Adrenal gland (tissue), 12 donors: ENCODE results near the gene DUSP10. TPM values are rescaled to one million over a fixed set of nuclear protein-coding genes. Genes with fewer than 3 reads are reported as not detected.

ENCODE experiments used
- DNase-seq, 7 donors: peaks; one replicate each; pipeline ENCODE4 v3.0.0-alpha.2; 2019 to 2020
- H3K27ac ChIP-seq, 5 donors: fragments of 200-600 bp; sonication (generic) in 4 of 5; 1 replicate in 3 of 5; 2 replicates in 2 of 5; pipeline versions ENCODE4 v1.5.1 to v1.8.0; 2016 to 2020; ENCODE audit warnings: mild to moderate bottlenecking in 1 of 5
- H3K27me3 ChIP-seq: fragments of 200-600 bp; 2 replicates; pipeline ENCODE4 v1.8.0; 2021
- H3K36me3 ChIP-seq, 2 donors: fragments of 200-600 bp; replicated peaks in 1 of 2; 1 replicate in 1 of 2; 2 replicates in 1 of 2; pipeline versions ENCODE4 v1.5.1 to v1.8.0; 2018 to 2022
- H3K4me1 ChIP-seq, 2 donors: fragments of 200-600 bp; replicated peaks in 1 of 2; 1 replicate in 1 of 2; 2 replicates in 1 of 2; pipeline versions ENCODE4 v1.5.1 to v1.8.0; 2018 to 2021
- H3K4me3 ChIP-seq, 4 donors: fragments of 200-600 bp; sonication (generic) in 3 of 4; one replicate each; pipeline ENCODE4 v1.5.1; 2016 to 2018
- H3K9me3 ChIP-seq, 3 donors: fragments of 200-600 bp; sonication (generic) in 1 of 3; replicated peaks in 1 of 3; 1 replicate in 2 of 3; 2 replicates in 1 of 3; pipeline versions ENCODE4 v1.5.1 to v1.8.0; 2016 to 2021
- CTCF ChIP-seq, 6 experiments: fragments of 450-650 bp in 4 of 6; fragments of 200-600 bp in 2 of 6; sonication (generic) in 1 of 6; IDR thresholded peaks; 1 replicate in 5 of 6; 2 replicates in 1 of 6; pipeline versions ENCODE4 v1.5.1 to v1.8.0; 2016 to 2021; ENCODE audit warnings: antibody characterized with exemption in 6 of 6, mild to moderate bottlenecking in 2 of 6, moderate library complexity in 1 of 6
- POLR2A ChIP-seq, 2 donors: fragments of 450-650 bp; IDR thresholded peaks; one replicate each; pipeline ENCODE4 v1.6.1; 2017; ENCODE audit warnings: antibody characterized with exemption in 2 of 2, mild to moderate bottlenecking in 2 of 2, moderate library complexity in 1 of 2
- WGBS, 4 donors: extraction: QIAGEN DNeasy Blood & Tissue Kit in 2 of 4; methylation state at CpG; one replicate each; pipeline versions ENCODE4 v1.1.5 to v1.1.7; 2013 to 2017; 5-methylcytosine and 5-hydroxymethylcytosine counted together
- intact Hi-C, 2 donors: fragments of 100-400 bp; cut with DNase I; formaldehyde crosslinking; loops; one replicate each; pipeline versions ENCODE4 v1.14.1 to v1.15.0; 2022 to 2023
- polyA plus RNA-seq, 3 donors: library from polyadenylated mRNA; stranded (reverse); fragments of 200-250 nt in 2 of 3; fragments of 350-450 nt in 1 of 3; fragmentation: Illumina TruSeq in 1 of 3; extraction: RNeasy Lipid Tissue Mini Kit (QIAGEN cat#74804) in 1 of 3; gene quantifications; one replicate each; pipeline ENCODE4 v1.2.3, GENCODE V29; 2013 to 2014
- total RNA-seq, 9 donors: library from RNA; depleted of rRNA in 4 of 9; stranded (reverse); fragments of >200 nt in 4 of 9; fragments of 120-200 nt in 1 of 9; fragmentation: NEBNext Ultra II Directional in 1 of 9; extraction: Animal tissue kit (Norgen Biotek cat#: 25700) in 1 of 9; gene quantifications; one replicate each; pipeline versions ENCODE4 v1.1.0 to v1.2.4, GENCODE V29; 2013 to 2023
- donor health status: healthy with polysubstance abuse.
- donor health status: Bipolar disorder and iron deficiency.
- donor health status: DM: yes; HTN: yes; CAD: no.
- donor health status: DM: no; HTN: no; CAD: no.
- donor health status: DM: no; HTN: no; CAD: no.
- donor health status: DM: yes; HTN: yes; CAD: no.

DUSP10 gene
- total and polyA plus RNA-seq, 12 donors = 2.6 to 22.1 (median 6.5) TPM

GRCh38 chr1:221664253-221664652 is 77.6 kb downstream of the DUSP10 start:
- intact Hi-C loops = no loop called here
- Histone ChIP-seq H3K27me3 (no peaks in the 10 kb centered on the region), H3K4me1 (peaks cover 9 to 10% of the 10 kb centered on the region in 2 donors), H3K36me3 (no peaks in the 10 kb centered on the region), H3K9me3 (no peaks in the 10 kb centered on the region), H3K27ac (no peak overlapping the region), H3K4me3 (no peak overlapping the region)
- 42 to 84% (median 67%) methylated on average over 1 of the region's 1 CpG for WGBS, 4 donors
- no peak for DNase-seq
- no peak for TF ChIP-seq POLR2A (IDR thresholded peaks at IDR 0.05)
- no peak for TF ChIP-seq CTCF (IDR thresholded peaks at IDR 0.05)

- H3K4me3 ChIP-seq = no peak overlapping the region
- intact Hi-C loops = no loop called here
- TF ChIP-seq POLR2A (IDR thresholded peaks at IDR 0.05) = no peak
- H3K36me3 ChIP-seq = no peaks in the 10 kb centered on the region
- H3K27me3 ChIP-seq = no peaks in the 10 kb centered on the region
- DNase-seq = no peak
- H3K9me3 ChIP-seq = no peaks in the 10 kb centered on the region
- peaks cover 9 to 10% of the 10 kb centered on the region in 2 donors for H3K4me1 ChIP-seq
- no peak overlapping the region for H3K27ac ChIP-seq
Observed at GRCh38 chr1:221663321-221663720, 78.6 kb downstream of the DUSP10 start.

- TF ChIP-seq POLR2A (IDR thresholded peaks at IDR 0.05) (no peak), CTCF (IDR thresholded peaks at IDR 0.05) (no peak)
- WGBS, 4 donors = 82 to 92% (median 87%) methylated on average over 8 of the region's 8 CpGs
- H3K27ac ChIP-seq = no peak overlapping the region
- H3K4me1 ChIP-seq = no peaks in the 10 kb centered on the region
- no peaks in the 10 kb centered on the region for H3K27me3 ChIP-seq
- intact Hi-C loops = no loop called here
- no peak for DNase-seq
- no peak overlapping the region for H3K4me3 ChIP-seq
- H3K36me3 ChIP-seq = no peaks in the 10 kb centered on the region
- H3K9me3 ChIP-seq = no peaks in the 10 kb centered on the region
Observed at GRCh38 chr1:221655766-221656305, 86.1 kb downstream of the DUSP10 start.
